HCT116 (cell line): ENCODE data around the gene SUN2. TPM values are rescaled to one million over a fixed set of nuclear protein-coding genes. Genes with fewer than 3 reads are reported as not detected.

Experiments
- ATAC-seq: fragments of 200-7000 bp; cut with Tn5 transposase; 2 replicates; pipeline ENCODE4 v1.9.1; 2020; ENCODE audit warnings: mild to moderate bottlenecking, moderate library complexity
- BruUV-seq: library from RNA; stranded (reverse); fragments of 400-500 nt; replicated peaks from 2 replicates; lab custom pipeline; 2021; lab: Mats Ljungman, UMichigan
- CTCF ChIA-PET: fragments of 300-600 bp; sonication (Branson Sonifier 250); formaldehyde crosslinking; loops from one replicate; lab custom pipeline; 2021; ENCODE audit warnings: antibody characterized with exemption; lab: Charles Lee
- POLR2A ChIA-PET: fragments of 300-600, 350-600 bp; sonication (Branson Sonifier 250); formaldehyde crosslinking; loops from one replicate; lab custom pipeline; 2021; ENCODE audit warnings: antibody characterized with exemption; lab: Charles Lee
- RAD21 ChIA-PET, 2 experiments: fragments of 300-600 bp; sonication (Branson Sonifier 250); formaldehyde crosslinking; loops; one replicate each; lab custom pipeline; 2023; ENCODE audit warnings: low total read pairs in 2 of 2; ENCODE audit not compliant: uncharacterized antibody in 2 of 2, unreplicated experiment in 2 of 2, low non-redundant PET in 1 of 2; lab: Charles Lee
- DNase-seq: peaks from one replicate; pipeline ENCODE4 v3.0.0-alpha.2; 2010; ENCODE audit warnings: low read depth, low spot score
- H2AFZ ChIP-seq: fragments of 200-600 bp; shearing (Covaris generic), sonication (generic); 2 replicates; pipeline ENCODE4 v1.6.1; 2017; ENCODE audit warnings: low read depth, mixed run types, mixed read lengths, antibody characterized with exemption, low read length; ENCODE audit not compliant: poor library complexity, severe bottlenecking
- H3K27ac ChIP-seq: 2 replicates; pipeline ENCODE4 v1.5.1; 2012; ENCODE audit warnings: low read depth, low read length
- H3K27me3 ChIP-seq: fragments of 200-600 bp; sonication (generic); 2 replicates; pipeline ENCODE4 v1.6.1; 2016; ENCODE audit warnings: mixed run types, low read length, mixed read lengths; ENCODE audit not compliant: insufficient read depth
- H3K36me3 ChIP-seq, 2 experiments: fragments of 200-500 bp in 1 of 2; fragments of 200-600 bp in 1 of 2; sonication (Bioruptor generic) in 1 of 2; sonication (generic) in 1 of 2; 2 replicates each; pipeline versions ENCODE4 v1.5.1 to v1.6.1; 2014 to 2016; ENCODE audit warnings: low read length in 2 of 2, inconsistent platforms in 1 of 2, mixed read lengths in 1 of 2, mixed run types in 1 of 2; ENCODE audit not compliant: insufficient read depth in 2 of 2, control insufficient read depth in 1 of 2
- H3K4me1 ChIP-seq, 2 experiments: fragments of 200-600 bp in 1 of 2; sonication (generic) in 1 of 2; 2 replicates each; pipeline versions ENCODE4 v1.5.1 to v1.6.1; 2012 to 2017; ENCODE audit warnings: low read length in 2 of 2, inconsistent platforms in 1 of 2, mild to moderate bottlenecking in 1 of 2, mixed read lengths in 1 of 2, mixed run types in 1 of 2, moderate library complexity in 1 of 2; ENCODE audit not compliant: insufficient read depth in 2 of 2, control insufficient read depth in 1 of 2
- H3K4me2 ChIP-seq: fragments of 200-600 bp; sonication (generic); 2 replicates; pipeline ENCODE4 v1.6.1; 2017; ENCODE audit warnings: mixed run types, low read length, mixed read lengths
- H3K4me3 ChIP-seq, 2 experiments: fragments of 200-600 bp in 1 of 2; sonication (generic) in 1 of 2; replicated peaks in 1 of 2; 2 replicates each; pipeline ENCODE4 v1.5.1; 2011 to 2016; ENCODE audit warnings: low read length in 2 of 2, control low read depth in 1 of 2, low read depth in 1 of 2, mild to moderate bottlenecking in 1 of 2, mixed read lengths in 1 of 2, mixed run types in 1 of 2
- H3K79me2 ChIP-seq: fragments of 200-600 bp; sonication (generic); 2 replicates; pipeline ENCODE4 v1.6.1; 2017; ENCODE audit warnings: mild to moderate bottlenecking, mixed run types, low read length, moderate library complexity, mixed read lengths; ENCODE audit not compliant: insufficient read depth
- H3K9ac ChIP-seq: fragments of 200-600 bp; sonication (generic); 2 replicates; pipeline ENCODE4 v1.6.1; 2016; ENCODE audit warnings: low read length, mixed read lengths
- H3K9me2 ChIP-seq: fragments of 200-600 bp; sonication (generic), shearing (Covaris generic); 2 replicates; pipeline ENCODE4 v1.6.1; 2017; ENCODE audit warnings: mixed run types, mild to moderate bottlenecking, moderate library complexity; ENCODE audit not compliant: insufficient read depth
- H3K9me3 ChIP-seq, 2 experiments: fragments of 200-500 bp in 1 of 2; fragments of 200-600 bp in 1 of 2; sonication (Bioruptor generic) in 1 of 2; sonication (generic) in 1 of 2; 2 replicates each; pipeline ENCODE4 v1.6.1; 2014 to 2017; ENCODE audit warnings: low read length in 2 of 2, mixed read lengths in 2 of 2, inconsistent platforms in 1 of 2, low read depth in 1 of 2, mild to moderate bottlenecking in 1 of 2, mixed run types in 1 of 2, moderate library complexity in 1 of 2; ENCODE audit not compliant: control insufficient read depth in 1 of 2, insufficient read depth in 1 of 2
- H4K20me1 ChIP-seq: fragments of 200-600 bp; sonication (generic), shearing (Covaris generic); 2 replicates; pipeline ENCODE4 v1.6.1; 2017; ENCODE audit warnings: mixed run types, mild to moderate bottlenecking, moderate library complexity; ENCODE audit not compliant: insufficient read depth
- CEBPB ChIP-seq: IDR thresholded peaks from 2 replicates; pipeline ENCODE4 v1.6.1; 2012; ENCODE audit warnings: low read depth
- EGR1 ChIP-seq: IDR thresholded peaks from 2 replicates; pipeline ENCODE4 v1.6.1; 2012; ENCODE audit warnings: low read depth
- EZH2 ChIP-seq: fragments of 200-600 bp; sonication (generic); IDR thresholded peaks from 2 replicates; pipeline ENCODE4 v1.6.1; 2017; ENCODE audit warnings: antibody characterized with exemption, mixed run types
- EZH2phosphoT487 ChIP-seq: fragments of 200-600 bp; IDR thresholded peaks from 2 replicates; pipeline ENCODE4 v1.6.1; 2018; ENCODE audit warnings: antibody characterized with exemption, borderline replicate concordance
- FOSL1 ChIP-seq: IDR thresholded peaks from 2 replicates; pipeline ENCODE4 v1.6.1; 2012; ENCODE audit warnings: low read depth
- POLR2A ChIP-seq: IDR thresholded peaks from 2 replicates; pipeline ENCODE4 v1.7.0; 2011; ENCODE audit warnings: borderline replicate concordance; ENCODE audit not compliant: insufficient read depth, insufficient read length; ENCODE audit errors: extremely low read depth
- POLR2AphosphoS5 ChIP-seq: IDR thresholded peaks from 2 replicates; pipeline ENCODE4 v1.6.1; 2011; ENCODE audit warnings: mild to moderate bottlenecking, low read depth, low read length, moderate library complexity
- RAD21 ChIP-seq: IDR thresholded peaks from 2 replicates; pipeline ENCODE4 v1.6.1; 2012; ENCODE audit warnings: low read depth, mild to moderate bottlenecking
- SIN3A ChIP-seq: IDR thresholded peaks from 2 replicates; pipeline ENCODE4 v1.6.1; 2012; ENCODE audit warnings: low read depth
- SRF ChIP-seq: IDR thresholded peaks from 2 replicates; pipeline ENCODE4 v1.6.1; 2012; ENCODE audit warnings: low read depth
- YY1 ChIP-seq: IDR thresholded peaks from 2 replicates; pipeline ENCODE4 v1.6.1; 2011; ENCODE audit warnings: low read length, low read depth, moderate library complexity, mild to moderate bottlenecking; ENCODE audit not compliant: insufficient replicate concordance; ENCODE audit errors: extremely low read depth
- ZFX ChIP-seq: fragments of 450-650 bp; IDR thresholded peaks from 2 replicates; pipeline ENCODE4 v1.6.1; 2017
- ZNF274 ChIP-seq: fragments of 200-500 bp; sonication (Bioruptor generic); IDR thresholded peaks from 2 replicates; pipeline ENCODE4 v1.6.1; 2014; ENCODE audit warnings: mild to moderate bottlenecking, low read depth, low read length, inconsistent platforms
- intact Hi-C: fragments of 100-400 bp; cut with micrococcal nuclease; formaldehyde crosslinking; loops from 2 replicates; pipeline ENCODE4 v1.10.0; 2022
- total RNA-seq: library from RNA; stranded (reverse); gene quantifications from one replicate; pipeline ENCODE4 v1.2.1, GENCODE V29; 2021; ENCODE audit not compliant: unreplicated experiment
- TF ChIP-seq, protein P1 (sequence below): IDR thresholded peaks from 2 replicates; pipeline ENCODE4 v1.6.1; 2012; ENCODE audit warnings: low read depth
- TF ChIP-seq, protein P2 (sequence below): IDR thresholded peaks from 2 replicates; pipeline ENCODE4 v1.6.1; 2011; ENCODE audit warnings: mild to moderate bottlenecking, low read length, moderate library complexity; ENCODE audit not compliant: insufficient replicate concordance; ENCODE audit errors: extremely low read depth
- TF ChIP-seq, protein P3 (sequence below), 3 experiments: fragments of 200-600 bp in 1 of 3; sonication (generic) in 1 of 3; IDR thresholded peaks in 2 of 3; conservative IDR thresholded peaks in 1 of 3; 2 replicates each; pipeline ENCODE4 v1.5.1; 2012 to 2017; ENCODE audit warnings: low read depth in 2 of 3, low read length in 2 of 3, antibody characterized with exemption in 1 of 3, borderline replicate concordance in 1 of 3, control low read depth in 1 of 3, mild to moderate bottlenecking in 1 of 3, mixed read lengths in 1 of 3, mixed run types in 1 of 3, moderate library complexity in 1 of 3; ENCODE audit not compliant: insufficient read depth in 1 of 3
- TF ChIP-seq, protein P4 (sequence below): IDR thresholded peaks from 2 replicates; pipeline ENCODE4 v1.6.1; 2012

Gene SUN2
- total RNA-seq, 1 experiment from 2014 or later, result 71.6 TPM

DNA sequence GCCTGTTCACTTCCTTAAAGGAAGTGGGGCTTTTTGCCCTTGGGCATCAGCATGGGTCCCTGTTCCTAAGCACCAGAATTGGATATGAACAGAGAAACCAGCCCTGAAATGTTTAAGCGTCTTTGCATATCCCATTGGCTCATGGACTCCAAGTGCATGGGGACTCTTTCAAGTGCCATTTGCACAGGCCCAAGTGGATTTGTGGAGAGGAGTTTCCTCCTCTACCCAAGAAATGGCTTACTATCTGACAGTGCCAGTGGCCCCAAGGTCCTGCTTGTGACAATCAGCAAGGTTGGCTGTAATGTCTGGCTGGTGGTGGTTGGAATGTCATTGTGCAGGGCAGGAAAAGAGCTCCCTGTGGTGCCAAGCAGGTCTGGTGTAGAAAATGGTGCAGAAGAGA is 70.0 kb downstream of the SUN2 start:
- Histone ChIP-seq H3K79me2 (peaks cover 64% of the 10 kb centered on the region), H3K27ac (no peak overlapping the region), H3K9ac (no peak overlapping the region), H3K9me3 (peaks cover 4 to 7% of the 10 kb centered on the region in 2 experiments; a peak in 1 of 4 replicates), H3K27me3 (no peaks in the 10 kb centered on the region), H3K36me3 (peaks cover 27 to 64% of the 10 kb centered on the region in 2 experiments), H4K20me1 (0 out of 2 replicates have a peak, but pooled peaks cover 7% of the 10 kb centered on the region), H3K4me1 (peaks cover 2 to 12% of the 10 kb centered on the region in 2 experiments; a peak in 3 of 4 replicates), H3K4me3 (no peak overlapping the region), H3K4me2 (no peak overlapping the region), H2AFZ (no peak overlapping the region), H3K9me2 (no peaks in the 10 kb centered on the region)
- CTCF ChIA-PET, result no interaction called here
- intact Hi-C loops, result no loop called here
- RAD21 ChIA-PET, result no interaction called here
- DNase-seq, result no peak
- TF ChIP-seq SRF, result no peak
- no peak for TF ChIP-seq EGR1
- TF ChIP-seq, protein P1, sequence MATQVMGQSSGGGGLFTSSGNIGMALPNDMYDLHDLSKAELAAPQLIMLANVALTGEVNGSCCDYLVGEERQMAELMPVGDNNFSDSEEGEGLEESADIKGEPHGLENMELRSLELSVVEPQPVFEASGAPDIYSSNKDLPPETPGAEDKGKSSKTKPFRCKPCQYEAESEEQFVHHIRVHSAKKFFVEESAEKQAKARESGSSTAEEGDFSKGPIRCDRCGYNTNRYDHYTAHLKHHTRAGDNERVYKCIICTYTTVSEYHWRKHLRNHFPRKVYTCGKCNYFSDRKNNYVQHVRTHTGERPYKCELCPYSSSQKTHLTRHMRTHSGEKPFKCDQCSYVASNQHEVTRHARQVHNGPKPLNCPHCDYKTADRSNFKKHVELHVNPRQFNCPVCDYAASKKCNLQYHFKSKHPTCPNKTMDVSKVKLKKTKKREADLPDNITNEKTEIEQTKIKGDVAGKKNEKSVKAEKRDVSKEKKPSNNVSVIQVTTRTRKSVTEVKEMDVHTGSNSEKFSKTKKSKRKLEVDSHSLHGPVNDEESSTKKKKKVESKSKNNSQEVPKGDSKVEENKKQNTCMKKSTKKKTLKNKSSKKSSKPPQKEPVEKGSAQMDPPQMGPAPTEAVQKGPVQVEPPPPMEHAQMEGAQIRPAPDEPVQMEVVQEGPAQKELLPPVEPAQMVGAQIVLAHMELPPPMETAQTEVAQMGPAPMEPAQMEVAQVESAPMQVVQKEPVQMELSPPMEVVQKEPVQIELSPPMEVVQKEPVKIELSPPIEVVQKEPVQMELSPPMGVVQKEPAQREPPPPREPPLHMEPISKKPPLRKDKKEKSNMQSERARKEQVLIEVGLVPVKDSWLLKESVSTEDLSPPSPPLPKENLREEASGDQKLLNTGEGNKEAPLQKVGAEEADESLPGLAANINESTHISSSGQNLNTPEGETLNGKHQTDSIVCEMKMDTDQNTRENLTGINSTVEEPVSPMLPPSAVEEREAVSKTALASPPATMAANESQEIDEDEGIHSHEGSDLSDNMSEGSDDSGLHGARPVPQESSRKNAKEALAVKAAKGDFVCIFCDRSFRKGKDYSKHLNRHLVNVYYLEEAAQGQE, result no peak
- TF ChIP-seq ZFX, result no peak
- TF ChIP-seq EZH2, result no peak
- no peak for TF ChIP-seq CEBPB
- no peak for TF ChIP-seq FOSL1
- TF ChIP-seq, protein P2, sequence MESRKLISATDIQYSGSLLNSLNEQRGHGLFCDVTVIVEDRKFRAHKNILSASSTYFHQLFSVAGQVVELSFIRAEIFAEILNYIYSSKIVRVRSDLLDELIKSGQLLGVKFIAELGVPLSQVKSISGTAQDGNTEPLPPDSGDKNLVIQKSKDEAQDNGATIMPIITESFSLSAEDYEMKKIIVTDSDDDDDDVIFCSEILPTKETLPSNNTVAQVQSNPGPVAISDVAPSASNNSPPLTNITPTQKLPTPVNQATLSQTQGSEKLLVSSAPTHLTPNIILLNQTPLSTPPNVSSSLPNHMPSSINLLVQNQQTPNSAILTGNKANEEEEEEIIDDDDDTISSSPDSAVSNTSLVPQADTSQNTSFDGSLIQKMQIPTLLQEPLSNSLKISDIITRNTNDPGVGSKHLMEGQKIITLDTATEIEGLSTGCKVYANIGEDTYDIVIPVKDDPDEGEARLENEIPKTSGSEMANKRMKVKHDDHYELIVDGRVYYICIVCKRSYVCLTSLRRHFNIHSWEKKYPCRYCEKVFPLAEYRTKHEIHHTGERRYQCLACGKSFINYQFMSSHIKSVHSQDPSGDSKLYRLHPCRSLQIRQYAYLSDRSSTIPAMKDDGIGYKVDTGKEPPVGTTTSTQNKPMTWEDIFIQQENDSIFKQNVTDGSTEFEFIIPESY, result no peak
- TF ChIP-seq, protein P3, sequence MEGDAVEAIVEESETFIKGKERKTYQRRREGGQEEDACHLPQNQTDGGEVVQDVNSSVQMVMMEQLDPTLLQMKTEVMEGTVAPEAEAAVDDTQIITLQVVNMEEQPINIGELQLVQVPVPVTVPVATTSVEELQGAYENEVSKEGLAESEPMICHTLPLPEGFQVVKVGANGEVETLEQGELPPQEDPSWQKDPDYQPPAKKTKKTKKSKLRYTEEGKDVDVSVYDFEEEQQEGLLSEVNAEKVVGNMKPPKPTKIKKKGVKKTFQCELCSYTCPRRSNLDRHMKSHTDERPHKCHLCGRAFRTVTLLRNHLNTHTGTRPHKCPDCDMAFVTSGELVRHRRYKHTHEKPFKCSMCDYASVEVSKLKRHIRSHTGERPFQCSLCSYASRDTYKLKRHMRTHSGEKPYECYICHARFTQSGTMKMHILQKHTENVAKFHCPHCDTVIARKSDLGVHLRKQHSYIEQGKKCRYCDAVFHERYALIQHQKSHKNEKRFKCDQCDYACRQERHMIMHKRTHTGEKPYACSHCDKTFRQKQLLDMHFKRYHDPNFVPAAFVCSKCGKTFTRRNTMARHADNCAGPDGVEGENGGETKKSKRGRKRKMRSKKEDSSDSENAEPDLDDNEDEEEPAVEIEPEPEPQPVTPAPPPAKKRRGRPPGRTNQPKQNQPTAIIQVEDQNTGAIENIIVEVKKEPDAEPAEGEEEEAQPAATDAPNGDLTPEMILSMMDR (IDR thresholded peaks at IDR 0.05 in 2 of 3, conservative IDR thresholded peaks at IDR 0.05 in 1 of 3; ENCODE audit: borderline replicate concordance in 1 of 3, insufficient read depth in 1 of 3, low read depth in 2 of 3, low read length in 2 of 3), result no peak
- TF ChIP-seq, protein P4, sequence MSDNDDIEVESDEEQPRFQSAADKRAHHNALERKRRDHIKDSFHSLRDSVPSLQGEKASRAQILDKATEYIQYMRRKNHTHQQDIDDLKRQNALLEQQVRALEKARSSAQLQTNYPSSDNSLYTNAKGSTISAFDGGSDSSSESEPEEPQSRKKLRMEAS, result no peak
- no peak for TF ChIP-seq RAD21
- TF ChIP-seq EZH2phosphoT487, result no peak
- TF ChIP-seq POLR2AphosphoS5, result no peak
- no peak for TF ChIP-seq SIN3A
- no peak for TF ChIP-seq YY1
- no peak for TF ChIP-seq POLR2A
- no peak for TF ChIP-seq ZNF274
- no TSS peak for BruUV-seq
- no peak for ATAC-seq
- POLR2A ChIA-PET, result no interaction called here
